ENCODE measurements around the gene MTCH1.

MTCH1 gene

GRCh38 chr6:37017606-37018197 lies 31.7 kb upstream of the MTCH1 start:
- no peak for DNase-seq (ENCODE audit: low read depth)

- DNase-seq (ENCODE audit: low read depth), result no peak
Observed at GRCh38 chr6:37016995-37017394, 31.0 kb upstream of the MTCH1 start.

- DNase-seq (ENCODE audit: low read depth), result no peak
Observed at GRCh38 chr6:37015532-37015931, 29.5 kb upstream of the MTCH1 start.

GRCh38 chr6:37014667-37015066 lies 28.7 kb upstream of the MTCH1 start:
- no peak for DNase-seq (ENCODE audit: low read depth)

- no peak for DNase-seq (ENCODE audit: low read depth)
Observed at GRCh38 chr6:37013516-37014491, 27.8 kb upstream of the MTCH1 start.

GRCh38 chr6:37011656-37012378 lies 25.8 kb upstream of the MTCH1 start:
- DNase-seq (ENCODE audit: low read depth), result peak; percentile 33

- no peak for DNase-seq (ENCODE audit: low read depth)
Observed at GRCh38 chr6:37010402-37010892, 24.5 kb upstream of the MTCH1 start.

- no peak for DNase-seq (ENCODE audit: low read depth)
Observed at GRCh38 chr6:37008484-37009465, 22.8 kb upstream of the MTCH1 start.

- DNase-seq (ENCODE audit: low read depth), result no peak
Observed at GRCh38 chr6:37007340-37008043, 21.5 kb upstream of the MTCH1 start.

GRCh38 chr6:37006793-37007339 lies 20.9 kb upstream of the MTCH1 start:
- peak; percentile 65 for DNase-seq (ENCODE audit: low read depth)

- DNase-seq (ENCODE audit: low read depth), result no peak
Observed at GRCh38 chr6:37005827-37006567, 20.0 kb upstream of the MTCH1 start.

- DNase-seq (ENCODE audit: low read depth), result no peak
Observed at GRCh38 chr6:37005061-37005810, 19.2 kb upstream of the MTCH1 start, which contains the start of gene FGD2. FGD2 (plus strand) TSS chr6:37005655; CDS start chr6:37005818, 163 bp downstream.

GRCh38 chr6:37004044-37004980 lies 18.3 kb upstream of the MTCH1 start:
- DNase-seq (ENCODE audit: low read depth), result no peak

- DNase-seq (ENCODE audit: low read depth), result no peak
Observed at GRCh38 chr6:36999751-37000125, 13.7 kb upstream of the MTCH1 start.

- no peak for DNase-seq (ENCODE audit: low read depth)
Observed at GRCh38 chr6:36999061-36999750, 13.2 kb upstream of the MTCH1 start.

- no peak for DNase-seq (ENCODE audit: low read depth)
Observed at GRCh38 chr6:36998723-36999038, 12.7 kb upstream of the MTCH1 start.

Measured in GM04503 (cell line).